HG02870 (cell line): ENCODE results near the gene APOBEC3A.

ENCODE experiments used
- ATAC-seq: cut with Tn5 transposase; IDR thresholded peaks from one replicate; pipeline ENCODE4 v1.9.1; 2021; ENCODE audit warnings: mild to moderate bottlenecking, moderate library complexity; ENCODE audit not compliant: unreplicated experiment

APOBEC3A gene

DNA sequence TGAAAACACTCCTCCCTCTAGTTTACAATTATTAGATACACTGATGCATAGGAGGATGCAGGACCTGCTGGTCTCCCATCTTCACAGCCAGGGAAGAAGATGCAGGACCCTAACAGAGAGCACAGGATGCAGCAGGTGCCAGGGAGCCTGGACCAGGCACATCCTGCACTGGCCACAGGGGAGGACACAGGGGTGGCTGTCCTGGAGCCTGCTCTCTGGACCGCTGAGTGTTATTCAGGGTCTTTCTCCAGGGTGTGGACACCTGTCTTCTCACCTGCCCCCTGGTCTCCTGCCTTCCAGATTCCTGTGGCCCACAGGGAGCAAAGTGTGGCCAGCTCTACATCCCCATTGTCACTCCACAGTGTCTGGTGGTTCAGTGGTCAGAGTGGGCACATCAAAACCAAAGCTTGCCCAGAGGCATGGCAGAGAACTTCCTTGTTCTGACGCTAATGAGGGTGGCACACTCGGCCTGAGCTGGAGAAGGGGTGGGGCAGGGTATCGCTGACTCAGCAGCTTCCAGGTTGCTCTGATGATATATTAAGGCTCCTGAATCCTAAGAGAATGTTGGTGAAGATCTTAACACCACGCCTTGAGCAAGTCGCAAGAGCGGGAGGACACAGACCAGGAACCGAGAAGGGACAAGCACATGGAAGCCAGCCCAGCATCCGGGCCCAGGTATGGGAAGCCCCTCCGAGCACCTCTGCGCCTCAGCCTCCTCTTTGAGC is at the start of gene APOBEC3A:
Gene APOBEC3A (plus strand): TSS at position 564 of the 725 bp plus-strand sequence. CDS start 83 bp downstream, at position 647.
- ATAC-seq, result no peak

DNA sequence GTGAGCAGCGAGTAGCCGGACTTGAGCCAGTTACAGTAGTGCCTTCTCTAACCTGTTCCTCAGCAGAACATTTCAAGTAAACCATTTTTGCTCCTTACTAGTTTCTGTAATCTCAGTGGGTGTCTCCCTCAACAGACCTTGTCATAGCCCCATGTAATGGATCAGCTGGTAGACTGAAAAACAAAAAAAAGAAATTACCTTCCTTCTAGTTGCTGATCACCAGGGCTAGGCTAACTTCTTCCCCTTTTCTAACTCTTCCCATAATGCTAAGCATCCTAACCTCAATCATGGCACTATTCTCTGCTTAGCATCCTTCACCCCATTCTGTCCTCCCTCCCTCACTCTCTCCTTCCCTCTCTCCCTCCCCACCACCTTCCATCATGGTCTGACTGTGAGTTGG is 49.6 kb upstream of the APOBEC3A start:
- no peak for ATAC-seq

DNA sequence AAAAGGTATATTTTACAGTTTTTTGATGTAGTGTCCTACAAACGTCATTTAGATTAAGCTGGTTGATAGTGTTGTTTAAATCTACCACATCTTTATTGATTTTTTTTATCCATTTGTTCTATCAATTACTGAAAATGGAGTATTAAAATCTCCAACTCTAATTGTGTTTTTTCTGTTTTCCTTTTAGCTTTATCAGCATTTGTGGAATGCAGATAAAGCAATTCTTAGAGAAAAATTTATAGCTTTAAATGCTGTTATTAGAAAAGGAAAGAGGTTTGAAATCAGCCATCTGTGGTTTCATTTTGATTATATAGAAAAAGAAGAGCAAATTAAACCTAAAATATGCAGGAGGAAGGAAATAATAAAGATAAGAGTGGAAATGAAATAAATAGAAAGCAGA is 46.0 kb upstream of the APOBEC3A start:
- no peak for ATAC-seq

DNA sequence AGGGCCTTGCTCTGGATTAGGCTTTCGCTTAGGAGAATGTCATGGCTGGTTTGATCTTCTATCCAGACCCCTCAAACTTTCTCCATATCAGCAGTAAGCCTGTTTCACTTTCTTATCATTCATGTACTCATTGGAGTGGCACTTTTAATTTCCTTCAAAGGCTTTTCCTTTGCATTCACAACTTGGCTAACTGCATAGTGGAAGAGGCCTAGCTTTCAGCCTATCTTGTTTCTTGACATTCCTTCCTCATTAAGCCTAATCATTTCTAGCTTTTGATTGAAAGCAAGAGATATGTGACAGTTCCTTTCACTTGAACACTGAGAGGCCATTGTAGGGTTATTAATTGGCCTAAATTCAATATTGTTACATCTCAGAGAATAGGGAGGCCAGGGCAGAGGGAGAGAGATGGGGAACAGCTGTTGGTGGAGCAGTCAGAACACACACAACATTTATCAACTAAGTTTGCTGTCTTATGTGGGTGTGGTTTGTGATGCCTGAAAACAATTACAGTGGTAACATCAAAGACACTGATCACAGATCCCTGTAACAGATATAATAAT is 37.7 kb upstream of the APOBEC3A start:
- ATAC-seq, result no peak

DNA sequence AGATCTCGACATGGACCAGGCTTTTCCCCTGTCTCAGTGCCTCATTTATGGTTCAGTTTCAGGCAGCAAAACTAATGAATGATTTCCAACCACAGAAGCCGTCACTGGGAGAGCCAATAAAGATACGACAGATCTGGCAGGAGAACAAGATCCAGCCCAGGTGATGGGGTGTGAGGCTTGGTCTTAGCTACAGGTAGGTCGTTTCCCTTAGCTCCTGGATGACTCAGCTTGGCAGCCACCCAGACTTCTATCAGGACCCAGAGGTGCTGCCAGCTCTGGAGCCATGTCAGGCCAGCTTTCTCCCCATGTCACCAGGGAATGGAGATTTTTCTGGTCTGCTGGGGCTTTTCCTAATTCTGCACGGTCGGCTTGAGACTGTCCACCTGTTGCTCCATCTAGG is 36.3 kb upstream of the APOBEC3A start:
- no peak for ATAC-seq

DNA sequence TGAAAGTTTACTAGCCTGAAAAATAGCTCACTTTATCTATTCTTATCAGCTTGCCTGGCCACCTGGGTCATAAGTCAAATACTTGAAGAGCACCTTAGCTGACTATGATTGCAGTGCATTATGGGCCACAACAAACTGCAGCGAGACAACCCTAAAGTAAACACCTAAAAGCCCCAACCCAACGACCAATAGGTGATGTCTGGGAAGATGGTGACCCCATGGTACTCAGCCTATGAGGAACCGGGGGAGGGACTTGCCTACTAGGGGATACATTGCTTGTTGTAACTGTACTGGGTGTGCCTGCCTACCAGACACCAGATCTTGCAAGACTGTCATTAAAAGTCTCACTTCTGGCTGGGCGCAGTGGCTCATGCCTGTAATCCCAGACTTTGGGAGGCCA is 35.6 kb upstream of the APOBEC3A start:
- no peak for ATAC-seq

DNA sequence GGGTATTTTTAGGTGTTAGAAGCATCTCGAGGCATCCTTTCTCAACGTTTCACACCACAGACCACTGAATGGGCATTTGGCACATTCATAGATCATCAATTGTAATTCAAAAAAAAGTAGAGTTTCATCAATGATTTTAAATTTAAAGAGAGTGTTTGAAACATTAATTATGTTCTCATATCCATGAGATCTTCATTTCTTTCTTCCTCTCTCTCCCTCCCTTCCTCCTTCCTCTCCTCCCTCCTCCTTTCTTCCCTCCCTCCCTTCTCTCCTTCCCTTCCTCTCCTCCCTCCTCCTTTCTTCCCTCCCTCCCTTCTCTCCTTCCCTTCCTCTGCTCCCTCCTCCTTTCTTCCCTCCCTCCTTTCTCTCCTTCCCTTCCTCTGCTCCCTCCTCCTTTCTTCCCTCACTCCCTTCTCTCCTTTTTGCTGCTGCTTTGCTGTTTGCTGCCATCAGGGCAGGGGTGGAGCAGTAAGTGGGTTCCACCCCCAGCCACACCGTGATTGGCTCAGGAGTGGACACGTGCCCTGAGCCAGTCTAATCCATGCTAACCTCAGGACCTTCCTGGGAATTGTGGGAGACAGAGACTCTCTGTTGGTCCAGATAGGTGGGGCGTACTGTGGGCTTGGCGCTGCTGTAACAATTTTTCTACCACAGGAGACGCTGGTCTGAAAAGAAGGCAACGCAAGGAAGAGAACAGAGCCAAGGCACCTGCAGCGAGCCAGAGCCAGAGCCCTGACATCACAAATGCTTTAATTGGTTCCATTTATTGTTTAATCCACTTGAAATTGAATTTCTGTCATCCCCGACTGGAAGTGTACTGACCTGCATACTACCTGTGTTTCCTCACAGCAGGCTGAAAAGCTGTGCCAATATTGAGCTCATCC is 33.7 kb upstream of the APOBEC3A start:
- no peak for ATAC-seq

DNA sequence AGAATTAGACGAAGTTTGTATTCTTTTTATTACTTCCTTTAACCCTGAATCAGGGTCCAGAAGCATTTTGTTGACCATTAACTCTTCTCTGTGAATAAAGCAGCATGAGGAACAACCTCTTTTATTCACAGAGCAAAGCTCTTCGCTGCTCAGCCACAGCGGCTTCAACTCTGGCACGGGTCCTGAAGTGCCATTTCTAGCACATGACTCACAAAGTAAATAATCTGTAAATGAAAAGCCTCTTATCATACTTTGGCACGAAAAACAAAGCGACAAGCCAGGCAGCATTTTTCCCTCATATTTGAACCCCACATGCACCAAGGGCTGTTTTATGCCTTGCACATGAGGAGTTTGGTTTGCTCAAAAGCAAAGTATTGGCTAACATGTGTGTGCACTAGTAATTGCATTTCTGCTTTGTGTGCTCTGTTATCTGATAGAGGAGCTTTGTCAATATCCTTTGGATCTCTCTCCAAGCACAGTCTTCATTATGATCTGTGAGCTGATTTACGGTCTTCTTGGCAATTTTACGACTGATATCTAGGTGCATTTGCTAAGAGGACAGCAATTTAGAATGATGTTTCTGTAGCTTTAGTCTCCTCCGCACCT is 33.0 kb upstream of the APOBEC3A start:
- ATAC-seq, result no peak

DNA sequence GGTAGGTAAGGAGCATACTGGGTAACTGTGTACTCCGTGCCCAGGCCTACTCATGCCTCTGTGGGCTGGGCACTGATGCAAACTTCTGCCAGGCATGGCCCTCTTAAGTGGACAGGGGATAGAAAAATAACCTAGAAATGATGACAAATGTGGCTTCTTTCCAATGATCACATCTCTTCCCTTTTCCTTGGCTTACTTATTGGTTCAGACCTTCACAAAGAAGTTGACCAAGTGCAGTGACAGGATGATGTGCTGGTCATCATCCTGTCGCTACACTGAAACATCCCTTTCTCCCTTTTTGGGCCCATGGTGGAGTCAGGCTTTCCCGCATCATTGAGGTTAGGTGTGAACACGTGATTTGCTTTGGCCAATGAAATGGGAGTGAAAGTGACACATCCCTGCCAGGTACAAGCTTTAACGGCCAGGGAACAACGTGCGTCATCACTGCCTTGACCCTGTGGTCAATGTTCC is 31.8 kb upstream of the APOBEC3A start:
- ATAC-seq, result no peak

DNA sequence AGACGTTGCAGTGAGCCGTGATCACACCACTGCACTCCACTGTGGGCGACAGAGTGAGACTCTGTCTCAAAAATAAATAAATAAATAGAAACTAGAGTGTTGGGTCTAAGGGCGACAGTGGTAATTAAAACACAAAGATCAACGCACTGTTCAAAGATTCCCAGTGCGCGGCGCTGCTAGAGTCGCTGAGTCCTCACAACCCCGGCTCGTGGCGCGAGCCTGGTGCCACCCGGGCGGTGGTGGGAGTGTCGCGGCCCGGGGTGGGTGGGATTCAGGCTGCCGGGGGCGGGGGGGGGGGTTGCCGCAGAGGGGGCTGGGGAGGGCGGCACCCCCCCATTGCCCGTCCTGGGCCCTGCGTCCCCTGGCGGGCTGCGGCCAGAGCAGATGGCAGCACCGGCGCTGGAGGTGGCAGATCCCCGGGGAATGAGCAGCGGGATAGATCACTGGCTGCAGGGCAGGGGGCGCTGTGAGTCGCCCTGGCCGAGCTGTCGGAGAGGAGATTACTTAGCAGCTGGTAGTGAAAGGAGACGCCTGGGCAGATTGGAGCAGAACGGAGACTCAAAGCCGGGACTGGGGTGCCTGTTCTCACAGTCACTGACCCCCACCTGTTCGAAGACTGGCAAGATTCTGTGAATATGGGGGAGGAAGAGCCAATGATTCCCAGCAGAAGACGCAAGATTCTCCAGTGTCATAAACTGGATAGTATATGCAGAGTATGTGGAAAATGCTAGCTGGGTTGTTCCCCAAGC is 30.2 kb upstream of the APOBEC3A start:
- no peak for ATAC-seq

DNA sequence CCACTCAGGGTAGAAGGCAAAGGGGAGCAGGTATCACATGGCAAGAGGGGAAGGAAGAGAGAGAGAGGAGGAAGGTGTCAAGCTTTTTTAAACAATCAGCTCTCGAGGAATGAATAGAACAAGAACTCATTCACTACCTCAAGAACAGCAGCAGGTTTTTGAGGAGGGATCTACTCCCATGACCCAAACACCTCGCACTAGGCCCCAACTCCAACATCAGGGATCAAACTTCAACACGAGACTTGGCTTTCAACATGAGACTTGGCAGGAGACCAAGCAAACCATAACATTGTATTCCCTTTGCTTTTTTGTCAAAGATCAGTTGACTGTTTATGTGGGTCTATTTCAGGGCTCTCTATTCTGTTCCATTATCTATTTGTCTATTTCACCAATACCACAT is 26.9 kb upstream of the APOBEC3A start:
- no peak for ATAC-seq

DNA sequence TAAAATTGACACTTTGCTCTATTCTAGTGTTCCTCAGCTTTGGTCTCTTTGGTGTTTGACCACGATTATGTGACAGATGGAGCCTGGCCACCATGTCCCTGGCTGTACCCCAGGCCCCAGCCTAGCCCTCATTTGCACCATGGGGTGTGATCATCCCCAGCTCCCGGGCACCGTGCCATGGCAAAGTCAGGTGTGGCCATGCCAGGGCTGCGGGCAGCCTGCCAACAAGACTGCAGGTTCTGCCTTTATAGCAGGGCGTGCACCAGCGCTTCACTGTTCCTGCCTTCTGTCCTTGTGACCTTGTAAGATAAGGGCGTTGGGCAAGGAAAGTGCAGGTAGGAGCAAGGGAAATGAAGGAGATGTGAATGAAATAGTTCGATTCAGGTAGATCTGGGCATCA is 22.4 kb upstream of the APOBEC3A start:
- no peak for ATAC-seq

DNA sequence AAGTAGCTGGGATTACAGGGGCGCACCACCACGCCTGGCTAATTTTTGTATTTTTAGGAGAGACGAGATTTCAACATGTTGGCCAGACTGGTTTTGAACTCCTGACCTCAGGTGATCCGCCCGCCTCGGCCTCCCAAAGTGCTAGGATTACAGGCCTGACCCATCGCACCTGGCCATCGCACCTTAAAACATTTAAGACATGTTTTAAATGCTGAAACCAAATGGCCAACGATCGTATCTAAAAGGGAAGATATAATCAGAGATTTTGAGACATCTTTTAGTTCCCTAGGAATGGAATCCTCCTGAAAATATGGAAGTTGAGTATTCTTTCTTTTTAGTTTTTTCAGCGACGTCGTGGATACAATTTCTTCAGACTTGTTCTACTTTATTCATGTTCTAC is 21.8 kb upstream of the APOBEC3A start:
- no peak for ATAC-seq

DNA sequence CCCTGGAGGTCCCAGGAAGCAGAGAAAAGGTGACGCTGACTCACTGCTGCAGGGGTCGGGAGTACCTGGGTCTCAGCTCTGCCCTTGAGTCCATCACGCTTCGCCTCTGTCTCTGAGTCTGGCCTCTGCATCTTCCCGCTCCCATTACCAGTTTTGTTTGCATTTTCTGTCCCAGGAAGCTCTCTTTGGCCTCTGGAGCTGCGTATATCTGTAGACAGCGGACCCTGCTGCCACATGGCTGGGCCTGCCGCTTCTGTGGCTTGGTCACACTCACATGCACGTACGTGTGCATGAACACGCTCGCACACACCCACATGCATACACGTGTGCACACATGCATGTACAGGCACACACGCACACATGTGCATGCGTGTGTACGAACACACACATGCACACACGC is 20.8 kb upstream of the APOBEC3A start:
- no peak for ATAC-seq

DNA sequence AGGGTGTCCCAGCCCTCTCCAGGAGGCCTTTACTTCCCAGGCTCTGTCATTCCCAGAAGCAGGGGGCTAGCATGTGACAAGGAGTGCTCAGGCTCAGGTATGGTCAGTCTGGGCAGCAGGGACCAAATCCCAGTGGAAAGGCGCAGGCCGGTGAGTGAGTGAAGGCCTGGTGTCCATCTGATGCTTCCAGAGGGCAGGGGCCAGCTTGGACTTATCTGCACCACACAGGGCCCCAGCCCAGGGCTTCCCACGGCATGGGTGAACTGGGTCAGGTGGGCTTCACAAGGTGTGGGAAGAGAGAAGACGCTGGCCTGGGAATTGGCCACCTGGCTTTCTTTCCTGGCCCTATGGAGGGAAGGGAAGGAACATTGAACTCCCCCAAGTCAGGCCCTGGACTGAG is 20.4 kb upstream of the APOBEC3A start:
- ATAC-seq, result no peak

DNA sequence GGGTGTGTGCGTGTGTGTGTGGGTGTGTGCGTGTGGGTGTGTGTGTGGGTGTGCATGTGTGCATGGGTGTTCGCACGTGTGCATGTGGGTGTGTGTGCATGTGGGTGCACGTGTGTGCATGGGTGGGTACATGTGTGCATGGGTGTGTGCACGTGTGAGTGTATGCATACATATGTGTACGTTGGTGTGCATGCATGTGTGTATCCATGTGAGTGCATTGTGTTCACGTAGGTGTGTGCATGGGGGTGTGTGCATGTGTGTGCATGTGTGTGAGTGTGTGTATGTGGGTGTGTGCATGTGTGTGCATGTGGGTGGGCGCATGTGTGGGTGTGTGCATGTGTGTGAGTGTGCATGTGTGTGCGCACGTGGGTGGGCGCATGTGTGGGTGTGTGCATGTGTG is 19.9 kb upstream of the APOBEC3A start:
- no peak for ATAC-seq

DNA sequence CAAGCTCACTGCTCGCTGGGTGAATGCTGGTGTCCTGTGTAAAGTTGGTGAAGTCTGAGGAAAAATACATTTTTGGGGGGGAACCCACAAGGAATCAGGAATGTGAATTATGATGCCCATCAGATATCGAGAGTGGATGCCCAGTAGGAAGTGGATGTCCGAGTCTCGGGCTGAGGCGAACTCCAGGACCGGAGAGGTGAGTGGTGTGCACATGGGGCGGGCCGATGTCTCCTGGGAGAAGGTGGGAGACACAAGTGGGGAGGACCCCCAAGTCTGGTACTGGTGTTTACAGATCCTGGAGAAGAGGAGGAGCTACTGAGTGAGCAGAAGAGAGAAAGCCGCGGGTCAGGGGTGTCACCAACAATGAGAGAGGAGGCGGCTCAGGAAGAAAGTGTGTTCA is 19.2 kb upstream of the APOBEC3A start:
- ATAC-seq, result no peak

DNA sequence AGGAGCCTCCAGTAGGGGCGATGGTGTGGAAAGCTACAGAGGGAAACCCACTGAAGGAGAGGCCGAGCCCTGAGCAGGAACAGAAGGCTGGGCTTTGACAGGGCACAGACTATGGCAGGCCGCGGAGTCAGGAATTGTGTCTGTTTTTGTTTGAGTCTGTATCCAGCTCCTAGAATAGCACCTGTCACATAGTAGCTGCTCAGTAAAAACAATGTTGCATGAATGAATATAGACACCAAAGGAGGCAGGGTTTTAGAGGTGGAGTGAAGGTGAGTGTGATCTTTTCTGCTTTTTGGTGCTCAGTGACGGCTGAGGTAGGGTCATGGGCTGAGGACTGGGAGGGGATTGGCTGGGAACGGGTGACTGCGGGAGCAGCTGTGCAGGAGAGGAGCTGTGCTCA is 18.5 kb upstream of the APOBEC3A start:
- no peak for ATAC-seq

DNA sequence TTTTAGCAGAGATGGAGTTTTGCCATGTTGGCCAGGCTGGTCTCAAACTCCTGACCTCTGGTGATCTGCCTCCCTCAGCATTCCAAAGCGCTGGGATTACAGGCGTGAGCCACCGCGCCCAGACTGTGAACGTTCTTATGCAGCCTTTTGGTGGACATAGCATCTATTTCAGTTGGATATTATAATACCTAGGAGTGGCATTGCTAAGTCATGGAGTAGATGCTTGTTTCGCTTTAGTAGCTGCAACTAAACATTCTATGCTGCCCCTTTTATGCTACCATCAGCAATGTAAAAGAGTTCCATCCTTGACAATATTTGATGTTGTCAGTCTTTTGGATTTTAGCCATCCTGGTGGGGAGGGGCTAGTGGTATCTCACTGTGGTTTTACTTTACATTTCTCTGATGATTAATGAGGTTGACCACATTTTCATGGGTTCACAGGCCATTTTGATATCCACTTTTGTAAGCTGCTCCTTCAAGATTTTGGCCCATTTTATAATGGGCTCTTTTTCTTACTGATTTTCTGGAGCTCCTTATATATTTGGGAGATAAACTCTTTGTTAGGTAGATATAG is 16.5 kb upstream of the APOBEC3A start:
- ATAC-seq, result no peak

DNA sequence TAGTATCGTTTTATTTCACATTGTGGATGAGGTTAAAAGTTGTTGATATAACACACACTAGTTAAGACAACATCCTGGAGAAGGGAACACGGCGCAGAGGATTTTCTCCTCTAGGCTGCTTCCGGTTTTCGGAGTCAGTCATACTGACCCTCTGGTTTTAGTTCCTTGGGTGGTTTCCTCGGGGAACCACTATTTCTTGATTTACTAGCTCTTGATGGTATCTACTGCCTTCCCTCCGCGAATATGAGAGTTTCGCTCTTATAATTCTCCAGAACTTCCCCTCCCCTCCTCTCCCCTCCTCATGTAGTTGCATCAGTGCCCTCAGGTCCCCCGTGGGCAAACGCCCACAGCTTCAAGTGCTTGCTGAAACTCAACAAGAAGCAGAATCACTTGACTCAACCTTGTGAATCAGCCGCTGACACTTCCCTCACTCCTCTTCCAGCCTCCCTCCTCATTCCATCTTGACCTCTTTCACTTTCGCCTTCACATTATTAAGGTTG is 15.9 kb upstream of the APOBEC3A start:
- ATAC-seq, result no peak
